Lower leg skin (tissue), 3 donors: ENCODE results near the gene MCAT.

ENCODE experiments used
- CTCF ChIP-seq, 3 donors: fragments of 450-650 bp; IDR thresholded peaks; one replicate each; pipeline ENCODE4 v1.5.1; 2016; ENCODE audit warnings: antibody characterized with exemption in 3 of 3, mild to moderate bottlenecking in 3 of 3, moderate library complexity in 2 of 3
- POLR2A ChIP-seq, 2 donors: fragments of 450-650 bp; IDR thresholded peaks; one replicate each; pipeline ENCODE4 v1.6.1; 2016 to 2017; ENCODE audit warnings: antibody characterized with exemption in 2 of 2, mild to moderate bottlenecking in 1 of 2, moderate library complexity in 1 of 2

- TF ChIP-seq POLR2A (IDR thresholded peaks at IDR 0.05) (no peak), CTCF (IDR thresholded peaks at IDR 0.05) (no peak)
These were observed 11.3 kb downstream of the MCAT start for GRCh38 chr22:43131773-43132501.
